T-helper 1 cell treated with Interleukin-12 subunit alpha and Interleukin-12 subunit beta and Interleukin-4 antibody, amounts not matched to agents 30 μg/mL and 1 μg/mL, for 36 hours (primary cell): ENCODE measurements around the gene PHLDA3.
"Not testable (repeated sequence)": the region's sequence is repeated elsewhere in the genome, so short reads cannot be mapped to it uniquely, and the experiment has no call there.

Experiments used
- H3K27ac Mint-ChIP-seq: one replicate; pipeline ENCODE4 v1.8.0; 2021; ENCODE audit warnings: mild to moderate bottlenecking, mixed read lengths
- H3K27me3 Mint-ChIP-seq: one replicate; pipeline ENCODE4 v1.8.0; 2021; ENCODE audit warnings: low read depth, mixed read lengths
- H3K36me3 Mint-ChIP-seq: one replicate; pipeline ENCODE4 v1.8.0; 2021; ENCODE audit warnings: low read depth, mixed read lengths
- H3K4me1 Mint-ChIP-seq: one replicate; pipeline ENCODE4 v1.8.0; 2021; ENCODE audit warnings: low read depth, mixed read lengths
- H3K4me3 Mint-ChIP-seq: one replicate; pipeline ENCODE4 v1.8.0; 2021; ENCODE audit warnings: mild to moderate bottlenecking, moderate library complexity, mixed read lengths
- H3K9me3 Mint-ChIP-seq: one replicate; pipeline ENCODE4 v1.8.0; 2021; ENCODE audit warnings: mixed read lengths

The PHLDA3 gene

GRCh38 chr1:201483373-201483949 is 14.5 kb upstream of the PHLDA3 start:
- H3K4me1 Mint-ChIP-seq = peaks cover 24% of the 10 kb centered on the region
- H3K9me3 Mint-ChIP-seq = no peaks in the 10 kb centered on the region
- peaks cover 17% of the 10 kb centered on the region for H3K36me3 Mint-ChIP-seq
- H3K27ac Mint-ChIP-seq = no peak overlapping the region
- H3K27me3 Mint-ChIP-seq = peaks cover 11% of the 10 kb centered on the region
- no peak overlapping the region for H3K4me3 Mint-ChIP-seq

DNA sequence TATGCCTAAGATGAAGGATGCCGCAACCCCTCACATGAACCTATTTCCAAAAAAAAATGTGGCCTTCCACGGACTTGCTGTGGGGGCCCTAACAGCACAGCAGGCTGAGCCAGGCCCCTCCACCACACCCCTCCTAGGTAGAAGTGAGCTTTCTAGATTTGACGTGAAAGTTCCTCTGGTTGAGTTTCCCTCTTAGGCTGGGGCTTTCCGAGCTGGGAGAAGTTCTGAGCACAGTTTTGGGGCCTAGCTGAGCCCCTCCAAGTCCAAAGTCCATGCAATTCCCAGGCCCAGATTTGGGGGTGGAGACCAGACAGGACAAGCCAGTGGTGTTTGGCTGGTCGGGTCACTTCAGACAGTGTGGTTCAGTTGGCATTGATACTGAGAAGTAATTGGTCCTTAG is 13.8 kb upstream of the PHLDA3 start:
- peaks cover 24% of the 10 kb centered on the region for H3K4me1 Mint-ChIP-seq
- peaks cover 11% of the 10 kb centered on the region for H3K27me3 Mint-ChIP-seq
- H3K9me3 Mint-ChIP-seq = no peaks in the 10 kb centered on the region
- peaks cover 11% of the 10 kb centered on the region for H3K36me3 Mint-ChIP-seq
- no peak overlapping the region for H3K27ac Mint-ChIP-seq
- no peak overlapping the region for H3K4me3 Mint-ChIP-seq

DNA sequence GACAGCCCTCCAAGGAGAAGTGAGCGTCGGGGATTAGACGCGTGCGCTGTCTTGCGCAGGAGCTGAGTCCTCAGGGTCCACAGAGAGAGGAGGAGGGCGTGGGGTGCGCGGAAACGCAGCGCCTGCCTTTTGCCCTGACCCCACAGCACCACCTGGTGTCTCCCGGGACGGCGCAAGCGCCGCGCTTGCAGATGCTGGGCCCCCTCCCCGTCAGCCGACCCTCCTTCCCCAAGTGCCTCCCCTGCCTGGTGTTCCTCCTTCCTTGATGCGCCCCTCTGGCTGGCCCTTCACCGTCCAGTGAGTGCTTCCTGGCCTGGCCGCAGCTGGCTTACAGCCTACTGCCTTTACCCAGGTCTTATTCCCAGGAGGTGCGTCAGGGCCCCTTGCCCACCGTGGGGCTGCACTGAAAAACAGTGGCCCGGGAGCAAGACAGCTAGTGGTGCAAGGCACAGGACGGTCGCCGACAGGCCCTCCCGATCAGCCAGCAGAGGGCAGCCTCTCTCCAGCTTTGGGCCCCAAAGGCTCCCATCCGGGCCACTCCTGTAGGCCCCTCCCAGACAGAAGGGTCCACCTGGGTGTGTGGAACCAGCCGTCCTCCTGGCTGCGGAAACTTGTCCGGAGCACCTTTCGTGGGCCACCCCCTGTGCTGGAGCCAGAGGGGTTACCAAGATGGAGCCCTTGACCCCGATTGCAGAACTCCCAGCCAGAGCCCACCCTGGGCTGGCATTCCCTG is 12.9 kb upstream of the PHLDA3 start:
- peaks cover 16% of the 10 kb centered on the region for H3K27me3 Mint-ChIP-seq
- H3K36me3 Mint-ChIP-seq = peaks cover 10% of the 10 kb centered on the region
- peaks cover 24% of the 10 kb centered on the region for H3K4me1 Mint-ChIP-seq
- H3K27ac Mint-ChIP-seq = no peak overlapping the region
- H3K4me3 Mint-ChIP-seq = peak overlapping the region; percentile 78
- no peaks in the 10 kb centered on the region for H3K9me3 Mint-ChIP-seq

DNA sequence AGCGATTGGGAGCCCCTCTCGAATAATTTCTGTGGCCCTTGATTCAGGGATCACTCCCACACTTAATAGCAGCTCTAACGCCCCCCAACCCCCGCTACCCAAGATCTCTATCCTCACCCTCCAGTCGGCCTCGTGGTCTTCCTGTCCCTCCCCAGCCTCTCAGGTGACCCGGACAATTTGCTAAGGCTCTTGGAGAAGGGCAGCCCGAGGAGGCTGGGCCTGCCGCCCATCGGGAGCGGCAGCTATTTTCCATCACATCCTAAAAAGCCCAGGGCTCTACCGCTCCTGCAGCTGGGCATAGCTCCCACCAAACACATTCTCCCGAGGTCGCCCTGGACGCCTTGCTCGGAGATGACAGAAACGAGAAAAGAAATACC is 12.0 kb upstream of the PHLDA3 start:
- H3K27me3 Mint-ChIP-seq = peaks cover 16% of the 10 kb centered on the region
- peak overlapping the region; percentile 24 for H3K27ac Mint-ChIP-seq

DNA sequence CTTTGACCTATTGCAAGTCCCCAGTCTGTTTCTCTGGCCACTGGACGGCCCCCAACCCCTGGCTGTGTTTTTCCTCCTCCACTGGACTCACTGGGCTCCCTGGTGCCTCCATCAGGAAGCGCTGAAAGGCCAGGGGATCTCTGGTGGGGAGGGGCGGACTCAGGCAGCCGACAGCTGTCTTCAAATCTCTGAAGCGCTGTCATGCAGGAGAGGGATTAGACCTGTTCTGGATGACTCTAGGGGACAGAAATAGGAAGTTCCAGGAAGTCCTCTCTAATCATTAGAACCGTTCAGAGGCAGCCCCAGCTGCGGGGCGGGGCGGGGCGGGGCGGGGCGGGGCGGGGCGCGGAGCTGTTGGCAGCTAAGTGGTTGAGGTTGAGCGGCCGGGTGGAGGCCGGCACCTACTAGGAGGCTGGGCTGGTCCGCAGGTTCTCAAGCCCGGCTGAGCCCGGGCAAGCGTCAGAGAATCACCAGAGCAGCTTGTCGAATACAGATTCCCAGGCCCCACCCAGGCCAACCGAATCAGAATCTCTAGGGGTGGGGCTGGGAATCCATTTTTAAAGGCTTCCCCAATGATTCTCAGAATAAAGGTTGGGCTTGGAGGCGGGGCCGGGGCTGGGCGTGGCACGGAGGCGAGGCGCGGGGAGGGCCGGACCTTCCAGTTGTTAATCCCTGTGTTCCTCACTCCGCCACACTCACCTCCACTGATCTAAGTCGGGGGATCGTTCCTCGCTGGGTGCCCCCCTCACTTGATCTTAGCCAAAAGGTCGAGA is 11.4 kb upstream of the PHLDA3 start:
- Mint-ChIP-seq H3K27ac (no peak overlapping the region), H3K4me3 (peak overlapping the region; percentile 78), H3K4me1 (peaks cover 22% of the 10 kb centered on the region), H3K36me3 (peaks cover 3% of the 10 kb centered on the region), H3K9me3 (no peaks in the 10 kb centered on the region), H3K27me3 (peaks cover 20% of the 10 kb centered on the region)

More for the DNA sequence above, 12.0 kb upstream of the PHLDA3 start:
- no peaks in the 10 kb centered on the region for H3K9me3 Mint-ChIP-seq
- peaks cover 23% of the 10 kb centered on the region for H3K4me1 Mint-ChIP-seq
- H3K36me3 Mint-ChIP-seq = peaks cover 7% of the 10 kb centered on the region
- peak overlapping the region; percentile 78 for H3K4me3 Mint-ChIP-seq

DNA sequence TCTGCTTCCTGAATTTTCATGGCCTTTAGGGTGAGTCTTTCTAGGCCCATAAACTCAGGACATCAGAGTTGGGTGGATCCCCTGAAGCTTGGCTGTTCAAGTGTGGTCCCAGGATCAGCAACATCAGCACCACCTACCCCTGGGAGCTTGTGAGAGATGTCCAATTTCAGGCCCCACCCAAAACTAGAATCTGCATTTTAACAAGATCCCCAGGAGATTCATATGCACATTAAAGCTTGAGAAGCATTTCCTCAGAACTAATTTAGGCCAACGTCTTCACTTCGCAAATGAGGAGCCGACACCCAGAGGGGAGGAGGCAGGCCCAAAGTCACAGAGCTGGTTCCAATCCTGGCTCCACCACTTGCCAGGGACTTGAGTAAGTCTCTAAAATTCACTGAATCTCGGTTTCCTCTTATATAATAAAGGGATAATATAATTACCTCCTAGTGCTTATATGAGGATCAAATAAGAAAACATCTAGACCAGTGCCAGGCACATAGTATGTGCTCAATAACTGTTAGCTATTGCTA is 10.3 kb upstream of the PHLDA3 start:
- peaks cover 22% of the 10 kb centered on the region for H3K4me1 Mint-ChIP-seq
- no peak overlapping the region for H3K4me3 Mint-ChIP-seq
- H3K27me3 Mint-ChIP-seq = peaks cover 27% of the 10 kb centered on the region
- H3K27ac Mint-ChIP-seq = no peak overlapping the region
- no peaks in the 10 kb centered on the region for H3K9me3 Mint-ChIP-seq
- peaks cover 3% of the 10 kb centered on the region for H3K36me3 Mint-ChIP-seq

DNA sequence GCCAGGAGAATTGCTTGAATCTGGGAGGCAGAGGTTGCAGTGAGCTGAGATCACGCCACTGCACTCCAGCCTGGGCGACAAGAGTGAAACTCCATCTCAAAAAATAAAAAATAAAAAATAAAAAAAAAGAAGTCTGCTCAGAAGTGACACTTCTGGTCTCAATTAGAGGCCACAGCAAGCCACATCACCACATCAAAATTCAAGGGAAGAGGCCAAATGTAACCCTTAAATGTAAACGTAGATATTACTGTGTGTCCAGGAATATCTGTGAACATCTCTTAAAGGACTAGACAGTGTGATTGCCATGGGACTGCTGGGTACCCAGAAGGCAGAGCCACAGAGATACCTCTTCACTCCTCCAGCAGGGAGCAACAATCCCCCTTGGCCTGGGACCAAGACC is 9.7 kb upstream of the PHLDA3 start:
- H3K36me3 Mint-ChIP-seq, H3K27ac Mint-ChIP-seq, H3K4me3 Mint-ChIP-seq, H3K9me3 Mint-ChIP-seq: not testable (repeated sequence)
- Mint-ChIP-seq H3K4me1 (peaks cover 22% of the 10 kb centered on the region), H3K27me3 (peaks cover 33% of the 10 kb centered on the region)

GRCh38 chr1:201476670-201477344 is 7.8 kb upstream of the PHLDA3 start:
- Mint-ChIP-seq H3K4me1 (peaks cover 19% of the 10 kb centered on the region), H3K9me3 (no peaks in the 10 kb centered on the region), H3K27ac (no peak overlapping the region), H3K36me3 (no peaks in the 10 kb centered on the region), H3K4me3 (no peak overlapping the region), H3K27me3 (peaks cover 44% of the 10 kb centered on the region)

DNA sequence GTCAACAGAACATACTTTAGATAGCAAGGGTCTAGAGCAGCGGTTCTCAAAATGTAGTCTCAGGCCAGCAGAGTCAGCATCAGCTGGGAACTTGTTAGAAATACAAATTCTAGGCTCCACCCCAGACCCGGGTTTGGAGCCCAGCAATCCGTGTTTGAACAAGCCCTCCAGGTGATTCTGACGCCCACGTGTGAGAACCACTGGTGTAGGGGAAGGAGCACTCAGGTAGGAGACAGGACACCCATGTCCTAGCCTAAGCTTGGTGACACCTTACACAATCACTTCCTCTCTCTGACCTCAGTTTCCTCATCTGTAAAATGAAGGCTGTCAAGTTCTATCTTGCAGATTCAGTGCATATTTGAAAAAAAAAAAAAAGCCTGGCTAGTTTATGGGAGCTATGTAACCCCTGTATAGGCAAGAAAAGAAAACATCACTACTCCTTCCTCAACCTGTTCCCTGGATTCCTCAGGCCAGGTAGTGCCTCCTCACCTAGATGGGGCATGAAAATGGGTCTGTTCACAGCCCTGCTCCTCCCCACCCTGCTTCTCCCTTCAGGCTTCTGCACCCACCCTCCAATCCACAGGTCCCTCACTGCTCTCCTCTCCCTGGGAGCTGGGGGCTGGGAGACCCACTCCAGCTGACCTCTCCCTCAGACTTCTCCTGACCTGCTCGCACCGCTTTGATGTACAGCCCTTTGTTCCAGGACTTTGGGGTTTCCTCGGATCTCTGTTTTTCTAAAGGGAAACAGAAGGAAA is 7.1 kb upstream of the PHLDA3 start:
- Mint-ChIP-seq H3K4me1 (peaks cover 14% of the 10 kb centered on the region), H3K36me3 (no peaks in the 10 kb centered on the region), H3K4me3 (no peak overlapping the region), H3K27ac (no peak overlapping the region), H3K9me3 (no peaks in the 10 kb centered on the region), H3K27me3 (peaks cover 43% of the 10 kb centered on the region)

DNA sequence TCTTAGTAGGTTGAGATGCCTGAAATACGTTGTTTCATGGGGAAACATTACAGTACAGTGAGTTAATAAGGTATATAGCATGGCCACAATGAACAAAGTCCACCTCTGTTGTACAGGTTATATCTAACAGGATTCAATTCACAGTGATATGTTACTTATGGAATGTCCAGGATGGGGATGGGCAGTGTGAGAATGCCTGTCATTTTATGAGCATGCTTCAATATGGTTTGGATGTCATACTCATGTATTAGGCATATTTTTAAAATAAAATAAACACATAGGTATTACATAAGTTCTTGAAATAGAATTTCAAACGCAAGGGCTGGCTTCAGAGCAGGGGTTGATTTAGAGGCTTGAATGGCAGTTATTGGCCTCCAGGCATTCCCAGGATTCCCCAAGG is 6.1 kb upstream of the PHLDA3 start:
- Mint-ChIP-seq H3K27ac (no peak overlapping the region), H3K36me3 (peaks cover under 1% of the 10 kb centered on the region), H3K4me3 (no peak overlapping the region), H3K4me1 (peaks cover 9% of the 10 kb centered on the region), H3K9me3 (no peaks in the 10 kb centered on the region), H3K27me3 (peaks cover 47% of the 10 kb centered on the region)

DNA sequence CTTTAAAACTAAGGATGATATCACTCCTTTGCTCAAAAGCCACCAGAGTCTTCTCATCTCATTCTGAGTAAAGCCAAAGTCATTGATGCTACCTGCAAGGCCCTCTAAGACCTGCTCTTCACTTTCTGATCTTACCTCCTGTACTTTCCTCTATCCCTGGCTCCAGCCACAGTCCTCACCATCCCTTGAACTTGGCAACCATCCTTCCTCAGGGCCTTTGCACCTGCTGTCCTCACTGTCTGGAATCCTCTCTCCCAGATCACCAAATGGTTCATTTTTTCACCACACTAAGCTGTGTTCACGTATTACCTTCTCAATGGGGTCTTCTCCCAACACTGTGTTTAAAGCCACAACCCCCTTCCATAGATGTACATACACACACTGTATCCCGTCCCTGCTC is 4.3 kb upstream of the PHLDA3 start:
- Mint-ChIP-seq H3K27ac (no peak overlapping the region), H3K9me3 (no peaks in the 10 kb centered on the region), H3K27me3 (peaks cover 52% of the 10 kb centered on the region), H3K4me3 (no peak overlapping the region), H3K36me3 (peaks cover 4% of the 10 kb centered on the region), H3K4me1 (peaks cover 15% of the 10 kb centered on the region)

GRCh38 chr1:201472321-201472720 is 3.3 kb upstream of the PHLDA3 start:
- not testable (repeated sequence) for H3K9me3 Mint-ChIP-seq, H3K4me3 Mint-ChIP-seq, H3K27ac Mint-ChIP-seq, H3K36me3 Mint-ChIP-seq
- peaks cover 21% of the 10 kb centered on the region for H3K4me1 Mint-ChIP-seq
- peaks cover 49% of the 10 kb centered on the region for H3K27me3 Mint-ChIP-seq

GRCh38 chr1:201471772-201472171 is 2.8 kb upstream of the PHLDA3 start:
- H3K36me3 Mint-ChIP-seq = peaks cover 9% of the 10 kb centered on the region
- peaks cover 21% of the 10 kb centered on the region for H3K4me1 Mint-ChIP-seq
- no peak overlapping the region for H3K4me3 Mint-ChIP-seq
- H3K27me3 Mint-ChIP-seq = peaks cover 47% of the 10 kb centered on the region
- H3K27ac Mint-ChIP-seq = no peak overlapping the region
- H3K9me3 Mint-ChIP-seq = no peaks in the 10 kb centered on the region

DNA sequence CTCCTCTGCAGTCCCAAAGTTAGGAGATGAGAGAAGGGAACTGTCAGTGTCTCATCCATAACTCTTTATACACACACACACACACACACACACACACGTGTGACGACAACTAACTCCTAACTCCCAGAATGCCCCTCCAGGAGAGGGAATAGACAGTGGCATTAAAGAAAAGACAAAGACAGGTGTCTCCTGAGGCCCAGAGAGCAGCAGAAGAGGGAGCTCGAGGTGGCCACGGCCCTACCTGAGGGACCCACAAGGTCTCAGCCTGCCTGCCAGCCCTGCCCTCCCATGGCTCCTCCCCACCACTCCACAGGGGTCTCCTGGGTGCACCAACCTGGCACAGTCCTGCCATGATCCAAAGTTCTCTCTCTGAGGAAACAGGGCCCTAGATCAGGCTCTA is 1.6 kb upstream of the PHLDA3 start:
- Mint-ChIP-seq H3K27ac (no peak overlapping the region), H3K27me3 (peaks cover 45% of the 10 kb centered on the region)

More for the DNA sequence above, 1.6 kb upstream of the PHLDA3 start:
- Mint-ChIP-seq H3K36me3 (peaks cover 11% of the 10 kb centered on the region), H3K4me3 (no peak overlapping the region), H3K4me1 (peaks cover 19% of the 10 kb centered on the region), H3K9me3 (no peaks in the 10 kb centered on the region)
